ENCODE measurements around the gene ALK.
A peak's percentile ranks its signal among the peaks of the same experiment; 100 is the strongest.

Gene ALK

DNA sequence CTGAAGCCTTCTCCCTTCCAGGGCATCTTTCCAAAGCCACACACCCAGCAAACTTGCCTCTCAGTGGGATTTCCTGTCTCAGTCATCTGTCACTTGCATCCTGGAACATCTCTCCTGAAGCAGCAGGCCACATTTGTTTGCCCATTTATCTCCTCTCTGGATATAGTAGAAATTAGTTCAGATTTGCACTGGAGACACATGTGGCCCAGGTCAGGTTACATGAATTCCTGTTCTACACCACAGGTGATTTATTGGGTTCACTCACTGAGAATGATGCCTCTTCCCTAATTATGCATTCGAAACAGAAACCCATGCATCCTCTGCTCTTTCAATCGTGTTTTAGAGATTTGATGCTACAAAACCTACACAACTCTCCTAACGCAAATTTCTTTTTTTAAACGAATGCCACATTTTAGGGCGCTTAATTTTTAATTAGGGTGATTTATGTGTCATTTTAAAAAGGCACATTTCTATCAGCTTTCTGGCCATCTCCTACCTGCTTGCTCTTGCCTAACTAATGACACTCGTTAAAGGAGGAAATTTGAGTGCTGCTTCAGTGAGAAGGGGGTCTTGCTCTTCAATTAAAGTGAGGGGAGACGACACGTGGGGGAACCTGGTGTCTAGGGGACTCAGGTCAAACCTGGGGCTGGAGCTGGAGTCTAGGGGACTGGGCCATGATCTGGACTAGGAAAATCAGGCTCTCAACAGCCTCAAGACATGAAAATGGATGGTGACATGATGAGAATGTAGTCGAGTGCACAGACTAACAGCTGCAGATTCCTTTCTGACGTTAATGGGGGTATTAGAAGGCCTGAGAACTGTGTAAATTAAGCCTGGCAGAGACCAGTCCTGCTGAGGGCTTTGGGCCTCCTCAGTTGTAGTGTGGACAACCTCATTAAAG is 584.8 kb downstream of the ALK start:
- DNase-seq = peak; percentile 12

GRCh38 chr2:29335396-29335795 is 586.0 kb downstream of the ALK start:
- DNase-seq = no peak

DNA sequence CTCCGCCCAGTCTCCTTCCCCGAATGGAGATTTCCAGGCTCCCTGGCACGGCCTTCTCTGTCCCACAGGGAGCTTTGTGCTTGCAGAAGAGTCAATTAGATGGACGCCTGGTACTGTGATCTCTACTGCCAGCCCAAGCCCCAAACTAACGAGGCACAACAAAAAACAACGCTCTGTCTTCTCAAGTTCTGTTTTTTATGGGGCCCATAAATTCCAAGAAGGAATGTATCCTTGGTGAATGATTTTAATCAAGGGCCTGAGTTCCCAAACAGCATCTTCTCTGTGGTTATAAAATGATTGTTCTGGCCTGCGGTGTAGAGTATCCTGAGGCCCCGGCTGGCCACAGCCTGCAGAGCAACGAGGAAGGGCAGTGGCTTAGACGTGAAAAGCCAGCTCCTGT is 586.7 kb downstream of the ALK start:
- DNase-seq = no peak

- DNase-seq = no peak
These were observed 588.8 kb downstream of the ALK start for GRCh38 chr2:29332540-29332939.

GRCh38 chr2:29329899-29330298 is 591.5 kb downstream of the ALK start:
- no peak for DNase-seq

GRCh38 chr2:29326926-29327325 is 594.5 kb downstream of the ALK start:
- peak; percentile 70 for DNase-seq

DNA sequence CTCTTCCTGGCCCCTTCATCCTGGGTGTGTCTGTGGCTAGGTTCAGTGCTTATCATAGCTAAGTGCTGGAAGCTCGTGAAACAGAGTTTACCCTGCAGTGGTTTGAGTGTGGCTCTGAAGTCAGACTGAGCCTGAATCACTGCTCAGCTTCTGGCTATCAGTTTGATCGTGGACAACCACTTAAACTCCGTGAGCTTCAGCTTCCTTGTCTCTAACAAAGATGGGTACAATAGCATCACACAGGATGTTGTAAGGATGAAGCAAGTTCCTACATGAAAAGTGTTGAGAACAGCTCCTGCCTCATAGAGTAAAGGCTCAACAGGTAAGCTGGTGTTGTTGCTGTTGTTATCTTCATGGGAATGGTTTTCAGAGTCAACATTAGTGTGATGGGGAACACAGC is 595.8 kb downstream of the ALK start:
- DNase-seq = no peak

GRCh38 chr2:29323961-29324360 is 597.4 kb downstream of the ALK start:
- DNase-seq = peak; percentile 25

GRCh38 chr2:29323301-29323700 is 598.1 kb downstream of the ALK start:
- no peak for DNase-seq

- no peak for DNase-seq
These were observed 599.4 kb downstream of the ALK start for GRCh38 chr2:29322011-29322410.

DNA sequence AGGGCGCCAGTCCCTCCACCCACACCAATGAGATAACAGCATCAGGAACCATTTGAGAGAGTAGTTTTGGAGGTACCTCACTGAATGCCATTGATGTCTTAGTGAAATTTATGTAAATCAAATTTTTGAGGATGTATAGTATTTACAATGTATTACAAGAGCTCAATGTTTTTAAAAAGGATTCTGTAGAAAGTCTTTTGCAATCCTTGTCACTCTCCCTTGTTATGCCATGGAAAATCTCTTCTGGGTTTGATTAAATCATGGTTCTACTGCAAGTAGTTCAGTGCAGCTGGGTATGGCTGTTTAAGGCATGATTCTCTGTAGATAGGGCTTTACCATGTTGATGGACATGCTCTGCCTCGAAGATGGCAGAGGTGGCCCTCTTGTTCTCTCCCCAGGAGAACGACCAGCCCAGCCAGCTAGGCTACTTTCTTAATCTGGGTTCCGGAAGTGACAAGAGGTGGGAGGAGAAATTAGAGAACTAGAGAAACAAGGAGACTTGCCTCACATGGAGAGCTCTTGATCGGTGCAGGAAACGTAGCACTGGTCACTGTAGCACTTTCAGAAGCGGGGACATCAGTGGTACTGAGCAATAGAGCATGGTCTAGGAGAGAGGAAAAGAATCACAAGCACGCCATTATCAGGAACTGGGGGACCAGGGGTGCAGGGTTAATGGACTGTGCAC is 603.4 kb downstream of the ALK start:
- DNase-seq = no peak

DNA sequence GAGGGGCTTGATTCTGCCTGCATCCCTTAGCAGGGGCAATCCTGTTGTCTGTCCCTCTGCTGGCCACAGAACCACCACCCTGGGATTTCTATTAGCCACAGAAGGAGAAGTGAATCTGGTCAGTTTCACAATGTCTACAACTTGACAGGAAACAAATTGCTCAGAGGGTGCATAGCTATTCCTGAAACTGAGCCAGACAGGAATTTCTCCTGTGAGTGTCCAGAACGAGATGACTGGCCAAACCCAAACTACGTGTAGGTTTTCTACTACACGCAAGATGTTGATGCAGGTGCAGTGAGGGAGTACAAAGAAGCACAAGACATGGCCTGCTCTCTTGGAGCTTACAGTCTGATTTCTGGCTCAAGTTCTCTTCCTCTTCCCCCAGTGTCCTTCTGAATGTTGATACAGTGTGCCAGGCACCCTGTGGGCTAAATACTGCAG is 604.3 kb downstream of the ALK start:
- no peak for DNase-seq

- peak; percentile 11 for DNase-seq
These were observed 606.4 kb downstream of the ALK start for GRCh38 chr2:29314816-29315571.

GRCh38 chr2:29311458-29311857 is 609.9 kb downstream of the ALK start:
- peak; percentile 10 for DNase-seq

DNA sequence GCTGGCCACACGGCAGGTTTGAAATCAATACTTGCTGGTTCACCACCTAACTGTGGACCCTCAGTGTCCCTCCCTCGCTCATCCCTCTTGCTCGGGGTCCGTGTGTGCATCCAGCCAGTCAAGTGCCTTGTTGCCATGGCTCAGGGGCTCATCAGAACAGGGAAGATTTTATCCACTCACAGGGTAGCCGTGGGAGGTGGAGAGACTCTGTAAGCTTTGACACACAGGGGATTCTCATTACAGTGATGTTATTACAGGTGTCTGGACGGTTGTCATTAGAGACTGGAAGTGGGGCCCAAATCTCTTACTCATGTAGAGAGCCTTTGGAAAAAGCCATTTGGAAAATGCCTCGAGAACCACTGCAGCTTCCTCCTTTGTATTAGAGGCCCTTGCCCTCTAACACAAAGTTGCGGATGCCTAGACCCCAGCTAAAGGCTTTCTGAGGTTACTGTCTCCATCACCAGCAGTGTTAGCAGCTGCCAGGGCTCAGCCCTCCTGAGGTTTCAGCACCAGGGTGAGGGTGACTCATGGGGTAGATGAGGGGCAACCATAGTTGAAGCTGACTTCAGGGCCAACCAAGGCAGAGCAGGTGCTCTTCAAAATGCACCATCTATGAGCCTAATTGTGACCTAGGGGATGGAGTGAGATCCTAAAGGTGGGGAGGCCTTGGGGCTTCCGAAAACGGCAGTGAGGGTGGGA is 610.6 kb downstream of the ALK start:
- DNase-seq = no peak

- no peak for DNase-seq
These were observed 612.0 kb downstream of the ALK start for GRCh38 chr2:29309090-29310029.

- DNase-seq = no peak
These were observed 613.0 kb downstream of the ALK start for GRCh38 chr2:29308366-29308765.

- peak; percentile 30 for DNase-seq
These were observed 613.9 kb downstream of the ALK start for GRCh38 chr2:29307519-29307918.

GRCh38 chr2:29305762-29306161 is 615.6 kb downstream of the ALK start:
- no peak for DNase-seq

DNA sequence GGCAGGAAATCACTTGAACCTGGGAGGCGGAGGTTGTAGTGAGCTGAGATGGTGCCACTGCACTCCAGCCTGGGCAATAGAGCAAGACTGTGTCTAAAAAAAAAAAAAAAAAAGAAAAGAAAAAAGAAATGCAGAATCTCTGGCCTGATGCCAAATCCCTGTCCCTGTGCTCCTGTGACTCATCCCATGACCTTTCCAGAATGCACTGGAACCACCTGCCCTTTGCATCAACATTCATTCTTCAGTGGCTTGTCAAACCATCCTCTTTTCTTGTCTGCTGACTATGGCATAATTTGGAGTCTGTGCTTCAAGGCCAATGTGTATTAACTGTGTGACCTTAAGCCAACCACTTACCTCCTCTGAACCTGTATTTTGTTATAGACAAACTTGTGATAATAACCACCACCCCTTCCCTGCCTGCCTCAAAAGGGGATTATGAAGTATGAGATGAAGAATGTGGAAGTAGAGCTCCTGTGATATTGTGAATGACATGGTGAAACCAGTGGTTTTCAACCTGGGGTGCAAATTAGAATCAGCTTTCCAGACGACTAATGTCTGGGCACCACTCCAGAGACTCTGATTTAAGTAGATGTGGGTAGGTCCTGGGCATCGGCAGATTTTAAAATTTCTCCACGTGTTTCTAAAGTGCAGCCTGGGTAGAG is 616.9 kb downstream of the ALK start:
- DNase-seq = peak; percentile 48

DNA sequence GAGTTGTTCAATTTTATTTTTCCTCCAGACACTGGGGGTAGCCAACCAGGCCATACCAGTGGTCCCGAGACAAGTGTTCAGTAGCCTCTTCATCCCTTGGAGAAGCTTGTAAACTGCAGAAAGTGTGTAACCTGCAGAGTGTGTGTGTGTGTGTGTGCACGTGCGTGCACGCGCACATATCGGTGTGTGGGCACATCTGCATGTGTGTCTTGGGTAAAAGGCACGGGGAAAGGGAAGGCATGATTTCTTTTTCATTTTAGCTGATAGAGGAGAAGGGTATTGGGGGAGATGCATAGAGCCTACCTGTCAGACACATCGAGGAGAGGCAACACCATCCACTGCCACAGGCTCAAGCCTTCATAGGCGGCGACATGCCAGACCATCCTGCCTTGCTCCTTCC is 624.8 kb downstream of the ALK start:
- DNase-seq = no peak

Data from DMS79 treated with DMSO at 0.1 percent for 48 hours (cell line).